ENCODE results near the gene NFIL3. TPM values are rescaled to one million over a fixed set of nuclear protein-coding genes. Genes with fewer than 3 reads are reported as not detected.

Gene NFIL3
- total RNA-seq, 4 donors from 2014 or later = 13.9 to 38.6 (median 22.7) TPM

DNA sequence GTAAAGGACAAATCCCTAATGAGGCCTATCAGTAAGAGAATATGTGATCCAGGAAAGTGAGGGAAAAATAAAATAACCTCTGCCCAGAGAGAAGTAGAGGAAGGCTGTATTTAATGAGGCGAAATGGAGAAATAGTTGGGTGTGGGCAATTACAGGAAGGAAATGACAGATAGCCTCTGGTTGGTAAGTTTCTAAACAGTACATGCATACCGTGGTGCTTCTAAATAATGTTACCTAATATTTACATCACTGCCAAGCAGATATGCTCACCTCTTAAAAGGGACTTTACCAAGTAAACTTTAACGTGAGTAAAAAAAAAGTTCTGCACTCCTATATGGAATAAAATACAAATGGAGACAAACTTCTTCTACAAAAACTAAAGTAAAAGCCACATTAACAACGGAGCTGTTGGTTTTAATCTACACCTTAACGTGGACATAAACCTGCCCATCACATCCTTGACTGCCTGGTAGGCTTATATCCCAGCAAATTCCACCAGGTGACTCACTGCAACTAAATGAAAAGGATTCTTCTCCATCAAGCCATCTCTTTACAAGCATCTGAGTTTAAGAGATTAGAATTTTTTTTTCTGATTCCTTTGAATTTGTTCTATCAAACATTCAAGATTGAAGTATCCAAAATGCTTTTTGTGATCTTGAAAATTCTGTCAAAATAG is 12.4 kb downstream of the NFIL3 start:
- no peak for TF ChIP-seq CTCF (IDR thresholded peaks at IDR 0.05)
- no peak for TF ChIP-seq POLR2A (IDR thresholded peaks at IDR 0.05)
- Histone ChIP-seq H3K9me3 (no peaks in the 10 kb centered on the region), H3K4me3 (replicated peaks in 1 of 3) (no peak overlapping the region), H3K4me1 (no peaks in the 10 kb centered on the region), H3K36me3 (peaks cover 7 to 19% of the 10 kb centered on the region in 2 donors), H3K27me3 (no peaks in the 10 kb centered on the region), H3K27ac (no peak overlapping the region)
- no peak for DNase-seq
- WGBS, 2 donors = 77 to 84% methylated on average over 5 of the region's 5 CpGs
- intact Hi-C loops (cut with DNase I) = loop anchor here (10.0 kb wide), 1 partner anchor 46 kb away; the partner anchor contains the start of gene AUH

DNA sequence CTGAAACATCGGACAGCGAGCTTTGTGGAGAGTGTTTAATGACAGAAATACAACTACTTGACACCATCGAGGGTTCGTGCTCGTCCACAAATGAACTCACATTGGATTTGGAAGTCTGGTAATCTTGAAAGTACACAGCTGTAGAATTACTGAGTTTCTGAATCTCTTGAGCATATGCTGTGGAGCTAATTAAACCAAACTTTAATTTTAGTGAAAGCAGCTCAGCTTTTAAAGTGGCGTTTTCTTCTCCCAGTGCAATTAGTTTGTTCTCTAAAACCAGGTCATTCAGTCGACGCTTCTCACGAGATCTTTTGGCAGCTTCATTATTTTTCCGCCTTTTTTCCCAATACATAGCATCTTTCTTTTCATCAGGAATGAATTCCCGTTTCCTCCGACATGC is 13.5 kb downstream of the NFIL3 start:
- Histone ChIP-seq H3K27me3 (no peaks in the 10 kb centered on the region), H3K27ac (no peak overlapping the region), H3K4me1 (no peaks in the 10 kb centered on the region), H3K9me3 (no peaks in the 10 kb centered on the region), H3K4me3 (replicated peaks in 1 of 3) (no peak overlapping the region), H3K36me3 (peaks cover 7 to 19% of the 10 kb centered on the region in 2 donors)
- TF ChIP-seq CTCF (IDR thresholded peaks at IDR 0.05) (no peak), POLR2A (IDR thresholded peaks at IDR 0.05) (no peak)
- no peak for DNase-seq
- 88 to 89% methylated on average over 12 of the region's 12 CpGs for WGBS, 2 donors
- intact Hi-C loops (cut with DNase I) = loop anchor here (10.0 kb wide), 1 partner anchor 45 kb away; the partner anchor contains the start of gene AUH

DNA sequence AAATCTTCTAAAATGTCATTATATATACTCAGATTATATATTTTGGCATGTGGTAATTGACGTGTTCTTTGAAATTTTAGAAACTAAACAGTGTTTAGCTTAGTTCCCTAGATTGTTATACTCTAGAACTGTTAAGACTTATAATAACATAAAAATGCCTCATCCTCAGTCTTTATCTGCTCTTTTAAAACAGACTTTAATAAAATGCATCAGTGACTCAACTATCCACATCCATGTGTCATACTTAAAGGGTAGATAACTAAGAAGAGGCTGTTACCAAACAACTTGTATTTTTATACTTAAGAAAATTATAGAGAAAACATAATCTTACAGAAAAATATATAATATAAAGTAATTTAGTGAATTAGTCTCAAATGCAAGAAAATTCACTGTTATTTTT is 15.2 kb downstream of the NFIL3 start:
- Histone ChIP-seq H3K36me3 (peaks cover 7 to 19% of the 10 kb centered on the region in 2 donors), H3K27me3 (no peaks in the 10 kb centered on the region), H3K9me3 (no peaks in the 10 kb centered on the region), H3K4me3 (replicated peaks in 1 of 3) (no peak overlapping the region), H3K27ac (no peak overlapping the region), H3K4me1 (peaks cover 8 to 10% of the 10 kb centered on the region in 2 donors)
- intact Hi-C loops (cut with DNase I) = no loop called here
- DNase-seq = no peak
- no peak for TF ChIP-seq POLR2A (IDR thresholded peaks at IDR 0.05)
- no peak for TF ChIP-seq CTCF (IDR thresholded peaks at IDR 0.05)
- 100% methylated on average over 1 of the region's 1 CpG for WGBS, 2 donors

- DNase-seq = no peak
- Histone ChIP-seq H3K4me3 (replicated peaks in 1 of 3) (no peak overlapping the region), H3K27me3 (no peaks in the 10 kb centered on the region), H3K36me3 (peaks cover 7 to 19% of the 10 kb centered on the region in 2 donors), H3K27ac (no peak overlapping the region), H3K9me3 (no peaks in the 10 kb centered on the region), H3K4me1 (peaks cover 14 to 15% of the 10 kb centered on the region in 2 donors)
- TF ChIP-seq POLR2A (IDR thresholded peaks at IDR 0.05) (no peak), CTCF (IDR thresholded peaks at IDR 0.05) (no peak)
- intact Hi-C loops (cut with DNase I) = no loop called here
- WGBS, 2 donors = 84 to 92% methylated on average over 12 of the region's 12 CpGs
Measured at GRCh38 chr9:91407580-91408318, 15.9 kb downstream of the NFIL3 start.
